ENCODE measurements around the gene RSAD2. TPM values are rescaled to one million over a fixed set of nuclear protein-coding genes. Genes with fewer than 3 reads are reported as not detected.

The RSAD2 gene
- polyA plus RNA-seq, 1 donor (not counting 4 experiments of a cell fraction or from before 2014, with no cell fraction given), result 1.7 TPM

GRCh38 chr2:6919901-6920742 lies 42.5 kb downstream of the RSAD2 start:
- Histone ChIP-seq H3K4me1 (ENCODE audit: control insufficient read depth, extremely low read depth, insufficient read depth, low read length) (no peaks in the 10 kb centered on the region), H3K9me1 (ENCODE audit: control insufficient read depth, extremely low read depth, insufficient read depth, low read length) (no peaks in the 10 kb centered on the region), H3K4me2 (ENCODE audit: control insufficient read depth, extremely low read depth, insufficient read depth, low read depth, low read length) (no peak overlapping the region), H3K36me3 (ENCODE audit: control insufficient read depth in 2 of 2, extremely low read depth in 1 of 2, insufficient read depth in 2 of 2, low read length in 2 of 2) (no peaks in the 10 kb centered on the region), H3K79me2 (ENCODE audit: control insufficient read depth, insufficient read depth, low read length) (no peaks in the 10 kb centered on the region), H3K27me3 (ENCODE audit: control insufficient read depth, extremely low read depth, insufficient read depth, low read length) (no peaks in the 10 kb centered on the region), H3K9ac (ENCODE audit: control insufficient read depth, extremely low read depth, insufficient read depth, low read length) (no peak overlapping the region), H3K4me3 (ENCODE audit: control insufficient read depth in 2 of 3, extremely low read depth in 1 of 3, insufficient read depth in 2 of 3, low read depth in 1 of 3, low read length in 3 of 3) (no peak overlapping the region), H4K20me1 (ENCODE audit: control insufficient read depth, extremely low read depth, insufficient read depth, low read length) (no peaks in the 10 kb centered on the region), H3K27ac (ENCODE audit: control insufficient read depth, insufficient read depth, low read length) (no peak overlapping the region), H2AFZ (ENCODE audit: control insufficient read depth, low read length) (no peak overlapping the region), H3K9me3 (ENCODE audit: control insufficient read depth, low read depth, low read length) (no peaks in the 10 kb centered on the region)
- DNase-seq (ENCODE audit: low read depth, low spot score) (no peak), FAIRE-seq (no peak)
- TF ChIP-seq EZH2 (IDR thresholded peaks at IDR 0.05; ENCODE audit: low read length) (no peak), CTCF (optimal IDR thresholded peaks at IDR 0.05 in 1 of 3, IDR thresholded peaks at IDR 0.05 in 1 of 3, conservative IDR thresholded peaks at IDR 0.05 in 1 of 3; ENCODE audit: extremely low read depth in 1 of 3, insufficient read depth in 2 of 3, low read length in 3 of 3) (no peak)
- dilution Hi-C loops (cut with MboI; ENCODE audit: extremely low pct_ligation_motif_present, low sequenced_read_pairs), result no loop called here

GRCh38 chr2:6920743-6921064 lies 43.1 kb downstream of the RSAD2 start:
- dilution Hi-C loops (cut with MboI; ENCODE audit: extremely low pct_ligation_motif_present, low sequenced_read_pairs), result no loop called here
- no peaks in the 10 kb centered on the region for H3K9me1 ChIP-seq (ENCODE audit: control insufficient read depth, extremely low read depth, insufficient read depth, low read length)
- no peak overlapping the region for H3K4me2 ChIP-seq (ENCODE audit: control insufficient read depth, extremely low read depth, insufficient read depth, low read depth, low read length)
- H3K9me3 ChIP-seq (ENCODE audit: control insufficient read depth, low read depth, low read length), result no peaks in the 10 kb centered on the region
- H3K9ac ChIP-seq (ENCODE audit: control insufficient read depth, extremely low read depth, insufficient read depth, low read length), result no peak overlapping the region
- H3K4me3 ChIP-seq (ENCODE audit: control insufficient read depth in 2 of 3, extremely low read depth in 1 of 3, insufficient read depth in 2 of 3, low read depth in 1 of 3, low read length in 3 of 3), result no peak overlapping the region
- H4K20me1 ChIP-seq (ENCODE audit: control insufficient read depth, extremely low read depth, insufficient read depth, low read length), result no peaks in the 10 kb centered on the region
- H3K79me2 ChIP-seq (ENCODE audit: control insufficient read depth, insufficient read depth, low read length), result no peaks in the 10 kb centered on the region
- DNase-seq (ENCODE audit: low read depth, low spot score), result no peak
- no peaks in the 10 kb centered on the region for H3K27me3 ChIP-seq (ENCODE audit: control insufficient read depth, extremely low read depth, insufficient read depth, low read length)
- H3K4me1 ChIP-seq (ENCODE audit: control insufficient read depth, extremely low read depth, insufficient read depth, low read length), result no peaks in the 10 kb centered on the region
- no peak overlapping the region for H3K27ac ChIP-seq (ENCODE audit: control insufficient read depth, insufficient read depth, low read length)
- no peaks in the 10 kb centered on the region for H3K36me3 ChIP-seq (ENCODE audit: control insufficient read depth in 2 of 2, extremely low read depth in 1 of 2, insufficient read depth in 2 of 2, low read length in 2 of 2)
- no peak for TF ChIP-seq EZH2 (IDR thresholded peaks at IDR 0.05; ENCODE audit: low read length)
- no peak for TF ChIP-seq CTCF (optimal IDR thresholded peaks at IDR 0.05 in 1 of 3, IDR thresholded peaks at IDR 0.05 in 1 of 3, conservative IDR thresholded peaks at IDR 0.05 in 1 of 3; ENCODE audit: extremely low read depth in 1 of 3, insufficient read depth in 2 of 3, low read length in 3 of 3)
- H2AFZ ChIP-seq (ENCODE audit: control insufficient read depth, low read length), result no peak overlapping the region
- FAIRE-seq, result no peak

Data from keratinocyte (primary cell).